ENCODE results near the gene SHH.

Gene SHH

GRCh38 chr7:155809947-155810769, 2.1 kb downstream of the SHH start:
- ATAC-seq, result no peak
- TF ChIP-seq ZC3H10 (CRISPR knock-in tag; IDR thresholded peaks at IDR 0.05) (no peak), BACH2 (CRISPR knock-in tag; IDR thresholded peaks at IDR 0.05; ENCODE audit: borderline replicate concordance) (no peak), PPARA (CRISPR knock-in tag; IDR thresholded peaks at IDR 0.05; ENCODE audit: borderline replicate concordance) (no peak), ZFP30 (CRISPR knock-in tag; IDR thresholded peaks at IDR 0.05) (no peak), POU6F1 (CRISPR knock-in tag; IDR thresholded peaks at IDR 0.05; ENCODE audit: borderline replicate concordance, low read depth) (no peak), ZNF8 (CRISPR knock-in tag; IDR thresholded peaks at IDR 0.05) (no peak), CSDC2 (CRISPR knock-in tag; IDR thresholded peaks at IDR 0.05) (no peak)
- TF ChIP-seq, protein P1, sequence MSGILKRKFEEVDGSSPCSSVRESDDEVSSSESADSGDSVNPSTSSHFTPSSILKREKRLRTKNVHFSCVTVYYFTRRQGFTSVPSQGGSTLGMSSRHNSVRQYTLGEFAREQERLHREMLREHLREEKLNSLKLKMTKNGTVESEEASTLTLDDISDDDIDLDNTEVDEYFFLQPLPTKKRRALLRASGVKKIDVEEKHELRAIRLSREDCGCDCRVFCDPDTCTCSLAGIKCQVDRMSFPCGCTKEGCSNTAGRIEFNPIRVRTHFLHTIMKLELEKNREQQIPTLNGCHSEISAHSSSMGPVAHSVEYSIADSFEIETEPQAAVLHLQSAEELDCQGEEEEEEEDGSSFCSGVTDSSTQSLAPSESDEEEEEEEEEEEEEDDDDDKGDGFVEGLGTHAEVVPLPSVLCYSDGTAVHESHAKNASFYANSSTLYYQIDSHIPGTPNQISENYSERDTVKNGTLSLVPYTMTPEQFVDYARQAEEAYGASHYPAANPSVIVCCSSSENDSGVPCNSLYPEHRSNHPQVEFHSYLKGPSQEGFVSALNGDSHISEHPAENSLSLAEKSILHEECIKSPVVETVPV (CRISPR knock-in tag; IDR thresholded peaks at IDR 0.05), result no peak

DNA sequence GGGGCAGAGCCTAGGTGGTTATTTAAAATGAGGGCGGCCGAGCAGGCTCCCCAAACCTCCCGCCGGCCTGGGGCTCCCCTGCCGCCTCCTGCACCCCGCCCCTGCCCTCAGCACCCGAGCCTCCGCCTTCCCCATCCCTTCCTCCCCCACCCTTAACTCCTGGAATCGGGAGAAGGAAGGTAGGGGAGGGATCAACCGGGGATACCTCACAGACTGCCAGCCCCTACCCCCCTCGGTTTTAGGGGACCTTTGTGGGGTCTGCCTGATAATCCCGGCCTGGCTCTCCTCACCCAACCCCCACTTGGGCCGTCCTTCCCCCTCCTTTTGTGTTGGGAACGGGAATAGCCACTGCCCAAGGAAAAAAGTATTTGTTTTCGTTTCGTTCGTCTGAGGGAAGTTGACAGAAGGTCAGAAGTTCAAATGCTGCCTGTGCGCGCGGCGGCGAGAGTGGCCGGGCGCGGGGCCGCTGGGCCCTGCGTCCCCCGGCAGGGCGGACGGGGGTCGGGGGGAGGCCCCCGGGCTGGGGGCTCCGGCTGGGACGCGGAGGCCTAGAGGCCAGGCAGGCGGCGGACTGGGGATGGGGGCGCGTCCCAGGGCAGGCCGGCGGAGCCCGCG, 2.8 kb downstream of the SHH start:
- no peak for ATAC-seq
- TF ChIP-seq CSDC2 (CRISPR knock-in tag; IDR thresholded peaks at IDR 0.05) (no peak), ZNF565 (CRISPR knock-in tag; conservative IDR thresholded peaks at IDR 0.05; ENCODE audit: low read depth) (no peak), ZNF8 (CRISPR knock-in tag; IDR thresholded peaks at IDR 0.05) (no peak), TSHZ2 (CRISPR knock-in tag; IDR thresholded peaks at IDR 0.05) (no peak), SNAI2 (CRISPR knock-in tag; IDR thresholded peaks at IDR 0.05) (no peak), ARNTL (CRISPR knock-in tag; IDR thresholded peaks at IDR 0.05; ENCODE audit: borderline replicate concordance, low read depth) (no peak), RARB (CRISPR knock-in tag; IDR thresholded peaks at IDR 0.05) (no peak), ZC3H10 (CRISPR knock-in tag; IDR thresholded peaks at IDR 0.05) (no peak), TOX (CRISPR knock-in tag; IDR thresholded peaks at IDR 0.05; ENCODE audit: borderline replicate concordance) (no peak), PATZ1 (CRISPR knock-in tag; IDR thresholded peaks at IDR 0.05; ENCODE audit: borderline replicate concordance) (no peak), ZNF70 (CRISPR knock-in tag; IDR thresholded peaks at IDR 0.05) (no peak), CREB5 (CRISPR knock-in tag; IDR thresholded peaks at IDR 0.05; ENCODE audit: low read depth) (no peak), GLIS3 (CRISPR knock-in tag; IDR thresholded peaks at IDR 0.05) (no peak)
- TF ChIP-seq, protein P1 (CRISPR knock-in tag; IDR thresholded peaks at IDR 0.05), result no peak

Measured in SK-N-SH treated with all-trans-retinoic acid at 6 μM for 48 hours (cell line).